Transverse colon (tissue), 4 donors: Measurements from ENCODE around the gene MYO16. TPM values are rescaled to one million over a fixed set of nuclear protein-coding genes. Genes with fewer than 3 reads are reported as not detected.

Experiments
- DNase-seq: peaks from one replicate; pipeline ENCODE4 v3.0.0-alpha.2; 2019
- H3K27ac ChIP-seq, 4 donors: fragments of 200-600 bp; sonication (generic); 2 replicates each; pipeline ENCODE4 v1.5.1; 2016 to 2018; ENCODE audit warnings: inconsistent platforms in 4 of 4
- H3K27me3 ChIP-seq: fragments of 200-600 bp; sonication (generic); 2 replicates; pipeline ENCODE4 v1.5.1; 2017; ENCODE audit warnings: inconsistent platforms
- H3K36me3 ChIP-seq, 4 donors: fragments of 200-600 bp; sonication (generic); 2 replicates each; pipeline ENCODE4 v1.5.1; 2017 to 2019; ENCODE audit warnings: inconsistent platforms in 4 of 4
- H3K4me1 ChIP-seq, 4 donors: fragments of 200-600 bp; sonication (generic); 2 replicates each; pipeline ENCODE4 v1.5.1; 2017 to 2020; ENCODE audit warnings: inconsistent platforms in 4 of 4
- H3K4me3 ChIP-seq, 4 donors: fragments of 200-600 bp; sonication (generic); 1 replicate in 1 of 4; 2 replicates in 3 of 4; pipeline versions ENCODE4 v1.5.1 to v1.6.1; 2017 to 2019; ENCODE audit warnings: inconsistent platforms in 4 of 4
- H3K9me3 ChIP-seq, 2 donors: fragments of 200-600 bp; sonication (generic); 2 replicates each; pipeline ENCODE4 v1.5.1; 2017 to 2019; ENCODE audit warnings: inconsistent platforms in 2 of 2
- CTCF ChIP-seq, 5 experiments: fragments of 200-600 bp in 3 of 5; fragments of 450-650 bp in 2 of 5; sonication (generic) in 3 of 5; IDR thresholded peaks; 1 replicate in 2 of 5; 2 replicates in 3 of 5; pipeline ENCODE4 v1.5.1; 2016 to 2017; ENCODE audit warnings: antibody characterized with exemption in 5 of 5, inconsistent platforms in 3 of 5, mild to moderate bottlenecking in 2 of 5, moderate library complexity in 1 of 5
- EP300 ChIP-seq: sonication (generic); formaldehyde crosslinking; IDR thresholded peaks from one replicate; pipeline ENCODE4 v1.6.1; 2017; ENCODE audit warnings: antibody characterized with exemption, low read depth
- POLR2A ChIP-seq: fragments of 450-650 bp; IDR thresholded peaks from one replicate; pipeline ENCODE4 v1.6.1; 2016; ENCODE audit warnings: antibody characterized with exemption, mild to moderate bottlenecking, moderate library complexity
- POLR2AphosphoS5 ChIP-seq, 3 donors: sonication (generic); formaldehyde crosslinking; IDR thresholded peaks; one replicate each; pipeline ENCODE4 v1.6.1; 2016; ENCODE audit warnings: antibody characterized with exemption in 3 of 3
- WGBS, 2 donors: methylation state at CpG; one replicate each; pipeline ENCODE4 v1.1.5; 2018; ENCODE audit warnings: low coverage in 1 of 2; 5-methylcytosine and 5-hydroxymethylcytosine counted together
- in situ Hi-C, 4 donors: fragments of 200-750 bp; cut with MboI; loops; one replicate each; pipeline versions ENCODE4 v1.15.0 to v1.15.1; 2017; ENCODE audit warnings: low sequenced_read_pairs in 3 of 4, low pct_ligation_motif_present in 1 of 4, low pct_unique_long_range_greater_than_20kb in 1 of 4
- intact Hi-C: fragments of 100-400 bp; cut with DNase I; formaldehyde crosslinking; loops from one replicate; pipeline ENCODE4 v1.15.1; 2023; ENCODE audit warnings: low total_unique reads
- total RNA-seq, 4 donors: library from RNA; depleted of rRNA; stranded (reverse); fragments of >200 nt; gene quantifications; one replicate each; pipeline ENCODE4 v1.1.0, GENCODE V29; 2016

MYO16 gene
- total RNA-seq, 4 donors from 2014 or later: under 0.01 to 3.4 TPM; not detected in 2

GRCh38 chr13:109198585-109198984 is 569.2 kb downstream of the MYO16 start:
- Histone ChIP-seq H3K27me3 (no peaks in the 10 kb centered on the region), H3K4me3 (no peak overlapping the region), H3K4me1 (no peaks in the 10 kb centered on the region), H3K9me3 (no peaks in the 10 kb centered on the region), H3K36me3 (no peaks in the 10 kb centered on the region), H3K27ac (no peak overlapping the region)
- DNase-seq: no peak
- TF ChIP-seq POLR2AphosphoS5 (IDR thresholded peaks at IDR 0.05): no peak
- TF ChIP-seq CTCF (IDR thresholded peaks at IDR 0.05): no peak
- TF ChIP-seq POLR2A: no peak
- TF ChIP-seq EP300: no peak
- intact Hi-C loops: no loop called here
- in situ Hi-C loops: no loop called here
- 46 to 71% methylated on average over 1 to 3 of the region's 3 CpGs for WGBS, 2 donors

- WGBS, 2 donors: 23 to 33% methylated on average over 4 of the region's 4 CpGs
- Histone ChIP-seq H3K9me3 (no peaks in the 10 kb centered on the region), H3K27me3 (no peaks in the 10 kb centered on the region), H3K36me3 (no peaks in the 10 kb centered on the region), H3K27ac (no peak overlapping the region), H3K4me3 (no peak overlapping the region), H3K4me1 (no peaks in the 10 kb centered on the region)
- intact Hi-C loops (no loop called here), in situ Hi-C loops (no loop called here)
- TF ChIP-seq POLR2AphosphoS5 (IDR thresholded peaks at IDR 0.05): no peak
- no peak for TF ChIP-seq POLR2A
- TF ChIP-seq EP300: no peak
- TF ChIP-seq CTCF (IDR thresholded peaks at IDR 0.05): no peak
- no peak for DNase-seq
These were observed 569.9 kb downstream of the MYO16 start for GRCh38 chr13:109199280-109199679.

GRCh38 chr13:109200556-109200955 is 571.1 kb downstream of the MYO16 start:
- Histone ChIP-seq H3K9me3 (no peaks in the 10 kb centered on the region), H3K27ac (no peak overlapping the region), H3K4me1 (no peaks in the 10 kb centered on the region), H3K4me3 (no peak overlapping the region), H3K27me3 (no peaks in the 10 kb centered on the region), H3K36me3 (no peaks in the 10 kb centered on the region)
- WGBS, 2 donors: 64% methylated on average over 1 of the region's 1 CpG; no CpG with 5 or more reads in 1 of the 2 donors
- TF ChIP-seq CTCF (IDR thresholded peaks at IDR 0.05): no peak
- TF ChIP-seq POLR2A: no peak
- no peak for TF ChIP-seq EP300
- TF ChIP-seq POLR2AphosphoS5 (IDR thresholded peaks at IDR 0.05): no peak
- no peak for DNase-seq
- intact Hi-C loops (no loop called here), in situ Hi-C loops (no loop called here)

GRCh38 chr13:109203587-109203986 is 574.2 kb downstream of the MYO16 start:
- H3K36me3 ChIP-seq: no peaks in the 10 kb centered on the region
- TF ChIP-seq CTCF (IDR thresholded peaks at IDR 0.05): no peak
- TF ChIP-seq POLR2AphosphoS5 (IDR thresholded peaks at IDR 0.05): no peak
- no peak for TF ChIP-seq POLR2A
- no peak for TF ChIP-seq EP300
- no peak for DNase-seq
- H3K9me3 ChIP-seq: no peaks in the 10 kb centered on the region
- in situ Hi-C loops (no loop called here), intact Hi-C loops (no loop called here)
- H3K4me1 ChIP-seq: no peaks in the 10 kb centered on the region
- H3K4me3 ChIP-seq: no peak overlapping the region
- WGBS, 2 donors: 84 to 85% methylated on average over 2 to 3 of the region's 3 CpGs
- H3K27ac ChIP-seq: no peak overlapping the region
- H3K27me3 ChIP-seq: no peaks in the 10 kb centered on the region
